HG03354 (cell line): ENCODE data around the gene MFAP4.

Experiments used
- ATAC-seq: cut with Tn5 transposase; IDR thresholded peaks from one replicate; pipeline ENCODE4 v1.9.1; 2021; ENCODE audit warnings: mild to moderate bottlenecking; ENCODE audit not compliant: unreplicated experiment, poor library complexity, severe bottlenecking

MFAP4 gene, protein sequence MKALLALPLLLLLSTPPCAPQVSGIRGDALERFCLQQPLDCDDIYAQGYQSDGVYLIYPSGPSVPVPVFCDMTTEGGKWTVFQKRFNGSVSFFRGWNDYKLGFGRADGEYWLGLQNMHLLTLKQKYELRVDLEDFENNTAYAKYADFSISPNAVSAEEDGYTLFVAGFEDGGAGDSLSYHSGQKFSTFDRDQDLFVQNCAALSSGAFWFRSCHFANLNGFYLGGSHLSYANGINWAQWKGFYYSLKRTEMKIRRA

DNA sequence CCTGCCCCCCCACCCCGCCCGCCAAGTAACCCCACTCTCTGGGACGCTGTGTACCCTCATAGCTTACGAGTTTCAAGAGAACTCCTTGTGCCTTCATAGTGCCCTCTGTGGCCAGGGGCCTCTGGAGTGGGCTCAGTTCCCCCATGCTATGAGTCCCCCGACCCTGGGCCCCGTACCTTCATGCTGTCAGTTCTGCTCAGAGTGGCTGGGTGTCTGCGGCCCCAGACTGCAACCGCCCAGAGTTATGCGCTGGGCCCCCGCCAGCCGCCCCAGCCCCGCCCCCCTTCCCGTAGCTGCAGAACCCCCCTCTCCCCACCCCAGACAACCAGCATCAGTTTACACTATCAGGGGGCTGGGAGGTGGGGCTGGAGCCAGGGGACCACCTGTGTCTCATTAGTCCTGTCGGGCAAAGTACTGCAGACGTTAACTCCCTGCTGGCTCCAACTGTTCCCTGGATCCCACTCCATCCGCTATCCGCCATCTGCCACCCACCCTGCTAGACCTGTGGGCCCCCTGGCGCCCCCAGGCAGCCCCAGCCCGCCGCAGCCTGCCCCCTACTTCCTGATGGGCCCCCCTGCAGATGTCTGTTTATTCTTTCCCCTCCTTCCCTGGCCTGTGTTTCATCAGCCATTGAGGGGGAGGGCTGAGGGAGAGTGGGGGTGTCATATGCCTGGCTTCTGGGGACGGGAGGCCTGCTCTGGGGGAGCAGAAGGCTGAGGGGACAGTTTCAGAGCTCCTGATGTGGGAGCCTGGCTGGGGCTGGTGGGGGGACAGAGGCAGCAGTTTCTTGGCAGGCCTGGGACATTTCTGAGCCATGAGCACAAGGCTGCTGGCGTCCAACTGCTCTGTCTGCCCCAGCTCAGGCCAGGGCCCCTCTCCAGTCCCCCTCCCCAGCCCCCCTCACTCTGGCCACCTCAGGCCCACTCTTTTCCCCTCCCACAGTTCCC lies at the start of gene MFAP4:
Gene MFAP4, minus strand, starts transcription at position 217 of the 947 bp plus-strand sequence. Its CDS starts 35 bp downstream, at position 182.
- ATAC-seq = no peak

- ATAC-seq = no peak
Measured at GRCh38 chr17:19433727-19434340, 46.8 kb upstream of the MFAP4 start.

DNA sequence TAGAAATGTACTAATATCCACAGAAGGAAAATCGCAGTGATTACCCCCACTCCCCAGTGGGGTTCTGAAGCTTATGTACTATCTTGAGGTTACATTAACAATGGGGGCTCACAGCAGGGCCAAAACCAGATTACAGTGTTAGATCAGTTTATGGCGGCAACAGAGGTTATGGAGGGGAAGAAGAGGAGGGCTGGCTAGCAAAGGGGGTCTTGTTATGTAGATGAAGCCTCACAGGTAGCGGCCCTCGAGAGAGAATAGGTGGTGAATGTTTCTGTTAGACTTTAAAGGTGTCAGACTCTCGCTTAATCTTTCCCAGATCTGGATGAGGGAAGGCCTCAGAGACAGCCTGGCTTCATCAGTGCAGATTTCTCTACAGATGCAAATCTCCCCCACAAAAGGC lies 46.3 kb upstream of the MFAP4 start:
- ATAC-seq = no peak

GRCh38 chr17:19431691-19432090 lies 44.7 kb upstream of the MFAP4 start:
- ATAC-seq = no peak

- no peak for ATAC-seq
Measured at GRCh38 chr17:19426631-19427030, 39.6 kb upstream of the MFAP4 start.

DNA sequence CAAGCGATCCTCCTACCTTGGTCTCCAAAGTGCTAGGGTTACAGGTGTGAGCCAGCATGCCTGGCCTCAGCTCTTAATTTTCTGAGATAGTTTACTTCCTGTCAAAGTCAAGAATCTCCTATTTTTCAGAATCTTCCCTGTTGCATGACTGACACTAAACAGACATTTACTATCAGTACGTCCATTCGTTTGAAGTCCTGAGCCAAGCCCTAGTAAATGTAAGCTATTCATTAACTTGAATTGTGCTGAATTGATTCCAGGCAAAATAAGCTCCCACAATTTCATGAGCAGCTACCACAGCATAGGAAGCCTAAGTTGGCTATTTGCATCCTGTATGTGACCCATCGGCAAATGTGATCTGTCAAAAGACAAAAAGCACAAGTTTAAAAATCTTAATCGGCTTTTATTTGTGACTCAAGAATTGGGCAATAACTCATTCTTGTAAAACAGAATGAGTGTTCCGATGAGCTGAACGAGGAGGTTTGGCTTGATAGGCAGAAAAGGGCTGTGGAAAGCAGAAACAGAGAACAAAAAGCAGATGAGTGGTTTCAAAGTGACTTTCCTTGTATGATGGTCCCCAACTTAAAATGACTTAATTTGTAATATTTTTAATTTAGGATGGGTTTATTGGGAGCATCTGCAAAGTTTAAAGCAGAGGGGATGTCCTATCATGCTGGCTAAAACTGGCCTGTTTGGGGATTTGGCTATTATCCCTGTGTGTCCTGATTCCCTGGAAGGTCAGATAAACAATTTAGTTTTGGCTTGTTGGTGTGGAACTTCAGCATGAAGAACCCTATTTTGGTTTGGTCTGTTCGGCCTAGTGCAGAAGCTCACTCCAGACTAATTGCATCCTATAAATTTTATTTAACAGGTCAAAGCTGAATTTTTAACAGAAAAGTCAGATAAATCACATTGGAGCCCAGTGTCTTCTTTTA lies 38.2 kb upstream of the MFAP4 start:
- no peak for ATAC-seq

DNA sequence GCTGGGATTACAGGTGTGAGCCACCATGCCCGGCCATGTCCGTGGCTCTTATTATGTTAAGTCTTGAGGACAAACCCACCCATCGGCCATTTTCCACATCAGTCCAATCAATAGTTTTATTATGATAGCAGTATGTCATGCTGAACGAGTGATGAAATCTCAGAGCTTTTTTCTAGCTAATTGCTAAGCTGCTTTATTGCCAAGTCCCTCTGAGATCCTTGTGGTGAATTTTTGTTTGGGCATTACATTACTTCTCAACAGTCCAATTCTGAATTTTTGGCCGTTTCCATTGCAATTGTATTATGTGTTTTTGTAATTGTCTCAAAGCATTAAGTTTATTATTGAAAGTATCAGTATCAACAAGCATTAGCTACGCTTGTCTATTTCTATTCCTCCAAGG lies 34.9 kb upstream of the MFAP4 start:
- ATAC-seq = no peak

- ATAC-seq = no peak
Measured at GRCh38 chr17:19421219-19421618, 34.2 kb upstream of the MFAP4 start.

DNA sequence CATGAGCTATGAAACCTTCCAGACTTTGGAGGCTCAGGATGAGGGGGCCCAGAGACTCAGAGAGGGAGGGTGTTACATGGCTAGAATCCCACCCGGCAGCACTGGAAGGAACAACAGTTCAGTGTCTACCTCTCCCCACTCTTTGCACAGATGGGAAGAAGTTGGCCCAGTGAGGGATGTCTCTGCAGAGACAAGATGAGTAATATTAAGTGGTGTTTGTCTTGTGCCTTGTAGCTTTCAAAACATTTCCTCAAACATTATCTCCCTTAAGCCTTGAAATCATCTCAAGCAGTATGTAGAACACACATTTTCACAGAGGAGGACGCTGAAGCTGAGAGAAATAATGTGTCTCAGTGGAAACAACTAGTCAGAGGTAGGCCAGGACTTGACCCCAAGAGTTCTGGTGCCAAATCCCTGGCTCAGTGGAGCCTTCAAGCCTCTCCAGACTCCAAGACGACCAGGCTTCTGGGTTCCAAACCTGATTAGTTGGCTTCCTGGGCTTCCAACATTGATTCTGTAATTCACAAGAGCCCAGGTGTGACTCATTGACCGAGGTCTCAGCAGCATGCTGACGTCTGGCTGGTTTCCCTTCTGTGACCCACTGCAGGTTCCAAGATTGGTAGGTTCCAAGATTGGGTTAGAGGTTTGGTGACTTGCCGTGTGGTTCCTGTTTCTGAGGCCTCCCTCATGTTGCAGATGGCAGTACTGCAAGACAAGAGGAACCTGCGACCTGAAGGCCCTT lies 31.4 kb upstream of the MFAP4 start:
- ATAC-seq = no peak

DNA sequence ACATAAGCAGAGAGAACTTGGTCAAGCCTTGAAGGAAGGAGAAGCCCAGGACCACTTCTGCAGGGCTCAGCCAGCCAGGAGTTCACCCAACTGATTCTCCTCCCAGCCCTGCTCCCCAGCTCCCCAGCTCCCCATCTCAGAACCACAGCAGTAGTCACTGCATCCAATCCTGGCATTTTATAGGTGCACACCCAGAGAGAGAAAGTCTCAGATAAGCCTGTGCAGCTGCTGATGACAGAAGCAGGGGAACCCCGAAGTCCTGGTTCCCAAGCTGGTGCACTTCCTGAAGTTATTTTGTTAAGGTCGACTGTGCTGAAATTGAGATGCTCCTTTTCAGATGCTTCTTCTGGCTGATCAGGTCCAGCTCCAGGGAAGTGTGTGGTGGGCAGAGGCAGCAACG lies 30.6 kb upstream of the MFAP4 start:
- no peak for ATAC-seq

- no peak for ATAC-seq
Measured at GRCh38 chr17:19415806-19416775, 29.1 kb upstream of the MFAP4 start.

GRCh38 chr17:19415311-19415710 lies 28.3 kb upstream of the MFAP4 start:
- no peak for ATAC-seq

GRCh38 chr17:19414396-19415280 lies 27.6 kb upstream of the MFAP4 start:
- ATAC-seq = no peak

DNA sequence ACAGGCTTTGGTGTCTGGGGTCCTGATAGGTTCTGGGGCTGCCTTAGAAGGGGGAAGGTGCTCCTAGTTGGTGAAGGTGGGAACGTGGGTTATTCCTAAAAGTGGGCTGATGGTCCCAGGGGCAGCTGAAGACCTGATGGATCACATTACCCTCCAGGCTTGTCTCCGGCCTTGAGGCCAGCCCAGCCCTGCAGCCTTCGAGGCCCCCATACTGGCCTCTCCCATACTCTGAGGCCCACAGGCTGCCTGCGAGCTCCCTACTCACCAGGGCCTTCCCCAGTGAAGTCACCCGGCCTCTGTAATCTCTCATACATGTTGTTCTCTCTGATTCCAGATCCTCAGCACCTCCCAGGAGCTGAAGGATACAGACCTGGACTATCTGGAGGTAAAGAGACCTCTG lies 26.8 kb upstream of the MFAP4 start:
- no peak for ATAC-seq

DNA sequence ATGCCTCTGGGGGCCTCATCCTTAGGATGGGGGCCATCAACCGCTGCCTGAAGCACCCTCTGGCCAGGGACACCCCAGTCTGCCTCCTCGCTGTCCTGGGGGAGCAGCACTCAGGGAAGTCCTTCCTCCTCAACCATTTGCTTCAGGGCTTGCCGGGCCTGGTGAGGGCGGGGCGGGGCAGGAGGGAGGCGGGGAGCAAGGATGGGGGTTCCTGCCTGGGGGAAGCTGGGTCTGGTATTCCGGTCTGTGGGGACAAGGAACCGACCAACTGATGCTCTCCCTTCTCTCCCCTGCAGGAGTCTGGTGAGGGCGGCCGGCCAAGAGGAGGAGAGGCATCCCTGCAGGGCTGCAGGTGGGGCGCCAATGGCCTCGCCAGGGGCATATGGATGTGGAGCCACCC lies 26.0 kb upstream of the MFAP4 start:
- no peak for ATAC-seq

GRCh38 chr17:19412510-19412909 lies 25.5 kb upstream of the MFAP4 start:
- ATAC-seq = no peak

GRCh38 chr17:19411631-19412030 lies 24.6 kb upstream of the MFAP4 start:
- ATAC-seq = no peak
